Ascending aorta (tissue), 2 donors: ENCODE data around the gene SLC25A29. TPM values are rescaled to one million over a fixed set of nuclear protein-coding genes. Genes with fewer than 3 reads are reported as not detected.

Source experiments
- DNase-seq, 2 donors: peaks; one replicate each; pipeline ENCODE4 v3.0.0-alpha.2; 2019; ENCODE audit warnings: low spot score in 2 of 2
- H3K27ac ChIP-seq, 2 donors: fragments of 200-600 bp; sonication (generic); one replicate each; pipeline ENCODE4 v1.5.1; 2016 to 2017; ENCODE audit warnings: mild to moderate bottlenecking in 1 of 2
- H3K27me3 ChIP-seq: fragments of 200-600 bp; sonication (generic); one replicate; pipeline ENCODE4 v1.5.1; 2017
- H3K36me3 ChIP-seq, 2 donors: fragments of 200-600 bp; sonication (generic); one replicate each; pipeline ENCODE4 v1.5.1; 2016
- H3K4me1 ChIP-seq, 2 donors: fragments of 200-600 bp; sonication (generic); one replicate each; pipeline ENCODE4 v1.5.1; 2016 to 2017; ENCODE audit warnings: mild to moderate bottlenecking in 1 of 2
- H3K4me3 ChIP-seq, 2 donors: fragments of 200-600 bp; sonication (generic); one replicate each; pipeline ENCODE4 v1.5.1; 2016 to 2017; ENCODE audit warnings: mild to moderate bottlenecking in 1 of 2
- H3K9me3 ChIP-seq, 2 donors: fragments of 200-600 bp; sonication (generic); one replicate each; pipeline ENCODE4 v1.5.1; 2016
- intact Hi-C: fragments of 100-400 bp; cut with DNase I; formaldehyde crosslinking; loops from one replicate; pipeline ENCODE4 v1.15.1; 2023
- total RNA-seq: library from RNA; depleted of rRNA; stranded (reverse); fragments of >200 nt; gene quantifications from one replicate; pipeline ENCODE4 v1.1.0, GENCODE V29; 2016
- TF ChIP-seq, protein P1 (sequence below), 3 experiments: fragments of 200-600 bp in 2 of 3; fragments of 450-650 bp in 1 of 3; sonication (generic) in 2 of 3; IDR thresholded peaks; one replicate each; pipeline ENCODE4 v1.5.1; 2016 to 2019; ENCODE audit warnings: antibody characterized with exemption in 3 of 3, mild to moderate bottlenecking in 1 of 3, moderate library complexity in 1 of 3

Gene SLC25A29
- total RNA-seq, 1 donor from 2014 or later, result 193 TPM

DNA sequence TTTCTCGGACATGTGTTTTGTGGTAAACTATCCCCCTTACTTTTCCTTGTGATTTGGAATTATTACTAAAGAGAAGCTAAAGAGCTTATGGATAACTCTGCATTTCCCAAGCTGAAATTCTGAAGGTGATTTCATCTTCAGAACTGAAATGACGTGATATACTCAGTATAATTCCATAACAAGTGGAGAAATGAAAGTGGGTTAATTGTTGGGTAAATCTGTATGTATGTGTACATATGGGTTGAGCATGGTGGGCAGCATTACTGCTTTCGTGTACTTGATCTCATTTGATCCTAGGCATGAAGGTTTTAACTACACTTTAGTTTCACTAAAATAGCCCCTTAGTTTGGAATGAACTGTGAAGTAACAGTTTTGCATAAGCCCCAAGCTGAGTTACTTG, 63.2 kb downstream of the SLC25A29 start:
- Histone ChIP-seq H3K27me3 (no peaks in the 10 kb centered on the region), H3K4me1 (peaks cover 12 to 42% of the 10 kb centered on the region in 2 donors), H3K36me3 (no peaks in the 10 kb centered on the region), H3K9me3 (no peaks in the 10 kb centered on the region), H3K4me3 (no peak overlapping the region), H3K27ac (no peak overlapping the region)
- TF ChIP-seq, protein P1, sequence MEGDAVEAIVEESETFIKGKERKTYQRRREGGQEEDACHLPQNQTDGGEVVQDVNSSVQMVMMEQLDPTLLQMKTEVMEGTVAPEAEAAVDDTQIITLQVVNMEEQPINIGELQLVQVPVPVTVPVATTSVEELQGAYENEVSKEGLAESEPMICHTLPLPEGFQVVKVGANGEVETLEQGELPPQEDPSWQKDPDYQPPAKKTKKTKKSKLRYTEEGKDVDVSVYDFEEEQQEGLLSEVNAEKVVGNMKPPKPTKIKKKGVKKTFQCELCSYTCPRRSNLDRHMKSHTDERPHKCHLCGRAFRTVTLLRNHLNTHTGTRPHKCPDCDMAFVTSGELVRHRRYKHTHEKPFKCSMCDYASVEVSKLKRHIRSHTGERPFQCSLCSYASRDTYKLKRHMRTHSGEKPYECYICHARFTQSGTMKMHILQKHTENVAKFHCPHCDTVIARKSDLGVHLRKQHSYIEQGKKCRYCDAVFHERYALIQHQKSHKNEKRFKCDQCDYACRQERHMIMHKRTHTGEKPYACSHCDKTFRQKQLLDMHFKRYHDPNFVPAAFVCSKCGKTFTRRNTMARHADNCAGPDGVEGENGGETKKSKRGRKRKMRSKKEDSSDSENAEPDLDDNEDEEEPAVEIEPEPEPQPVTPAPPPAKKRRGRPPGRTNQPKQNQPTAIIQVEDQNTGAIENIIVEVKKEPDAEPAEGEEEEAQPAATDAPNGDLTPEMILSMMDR (IDR thresholded peaks at IDR 0.05), result no peak
- no peak for DNase-seq
- intact Hi-C loops, result no loop called here

DNA sequence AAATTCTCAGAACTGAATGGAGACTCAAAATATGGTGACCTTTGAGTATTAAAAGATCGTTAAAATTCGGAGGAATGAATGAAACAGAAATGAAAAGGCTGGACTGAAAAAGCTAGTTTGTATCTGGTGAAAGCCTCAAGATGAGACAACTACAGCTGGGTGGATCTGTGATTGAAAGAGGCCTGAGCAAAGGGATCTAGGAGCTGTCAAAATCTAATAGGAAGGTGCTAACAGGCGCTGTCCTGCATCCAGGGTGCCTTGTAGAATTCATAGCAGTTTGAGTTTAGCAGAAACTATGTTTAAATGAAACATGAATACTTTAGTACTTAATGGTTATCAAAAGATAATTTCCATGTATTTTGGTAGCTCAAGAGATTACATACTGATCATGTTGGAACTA, 65.0 kb downstream of the SLC25A29 start:
- intact Hi-C loops, result loop anchor here (2.0 kb wide), 2 partner anchors 44 to 1520 kb away; partner anchors contain the start of gene PPP2R5C
- Histone ChIP-seq H3K36me3 (no peaks in the 10 kb centered on the region), H3K4me3 (peak overlapping the region; percentile 70 to 83), H3K9me3 (no peaks in the 10 kb centered on the region), H3K4me1 (peaks cover 9 to 41% of the 10 kb centered on the region in 2 donors), H3K27me3 (no peaks in the 10 kb centered on the region), H3K27ac (peak overlapping the region; percentile 90 to 93)
- TF ChIP-seq, protein P1 (IDR thresholded peaks at IDR 0.05), result no peak
- DNase-seq, result no peak

Other genes with a start within 250 kb of the SLC25A29 start
- 11.7 TPM for gene EVL, start 241.0 kb downstream of the SLC25A29 start, total RNA-seq
- gene DEGS2, start 146.8 kb downstream of the SLC25A29 start, total RNA-seq, result 1.6 TPM
- gene YY1, start 67.3 kb downstream of the SLC25A29 start, total RNA-seq, result 42.4 TPM
- gene SLC25A47, start 16.9 kb upstream of the SLC25A29 start, total RNA-seq, result not detected
- 21.0 TPM for gene WDR25, start 70.0 kb upstream of the SLC25A29 start, total RNA-seq